CD4-positive, CD25-positive, alpha-beta regulatory T cell (primary cell): Measurements from ENCODE around the gene SERTAD4. TPM values are rescaled to one million over a fixed set of nuclear protein-coding genes. Genes with fewer than 3 reads are reported as not detected.

Experiments
- ATAC-seq, 2 donors: fragments of 150-1000 bp; cut with Tn5 transposase; one replicate each; pipeline ENCODE4 v1.10.0; 2021; ENCODE audit warnings: low read depth in 2 of 2, moderate number of reproducible peaks in 2 of 2, moderate library complexity in 1 of 2
- DNase-seq, 3 donors: peaks; one replicate each; pipeline versions ENCODE4 v3.0.0 to v3.0.0-alpha.2; 2012 to 2022; ENCODE audit warnings: mixed read lengths in 1 of 3
- H3K27ac ChIP-seq: one replicate; pipeline ENCODE4 v1.7.0; 2013; ENCODE audit warnings: mild to moderate bottlenecking, low read length; ENCODE audit not compliant: insufficient read depth, poor library complexity, severe bottlenecking
- H3K27me3 ChIP-seq: one replicate; pipeline ENCODE4 v1.7.0; 2013; ENCODE audit warnings: low read length; ENCODE audit not compliant: control insufficient read depth, insufficient read depth
- H3K36me3 ChIP-seq: one replicate; pipeline ENCODE4 v1.7.0; 2013; ENCODE audit warnings: mild to moderate bottlenecking, low read length, moderate library complexity; ENCODE audit not compliant: control insufficient read depth, insufficient read depth
- H3K4me1 ChIP-seq: 2 replicates; pipeline ENCODE4 v1.7.0; 2013; ENCODE audit warnings: mild to moderate bottlenecking, low read length; ENCODE audit not compliant: insufficient read depth, control insufficient read depth, poor library complexity, severe bottlenecking
- H3K4me3 ChIP-seq: one replicate; pipeline ENCODE4 v1.7.0; 2013; ENCODE audit warnings: low read depth, mild to moderate bottlenecking, low read length, moderate library complexity
- H3K9me3 ChIP-seq, 2 experiments: 1 replicate in 1 of 2; 2 replicates in 1 of 2; pipeline ENCODE4 v1.7.0; 2013; ENCODE audit warnings: low read length in 2 of 2, mild to moderate bottlenecking in 1 of 2, moderate library complexity in 1 of 2; ENCODE audit not compliant: control insufficient read depth in 2 of 2
- H3K27ac Mint-ChIP-seq, 3 donors: one replicate each; pipeline ENCODE4 v1.8.0; 2020 to 2022; ENCODE audit warnings: mild to moderate bottlenecking in 3 of 3, mixed read lengths in 3 of 3, moderate library complexity in 2 of 3
- H3K27me3 Mint-ChIP-seq: one replicate; pipeline ENCODE4 v1.8.0; 2022; ENCODE audit warnings: mild to moderate bottlenecking, mixed read lengths
- H3K36me3 Mint-ChIP-seq: one replicate; pipeline ENCODE4 v1.8.0; 2020; ENCODE audit warnings: mixed read lengths
- H3K4me1 Mint-ChIP-seq, 4 donors: one replicate each; pipeline ENCODE4 v1.8.0; 2020 to 2022; ENCODE audit warnings: mixed read lengths in 4 of 4, mild to moderate bottlenecking in 1 of 4
- H3K4me3 Mint-ChIP-seq, 4 donors: one replicate each; pipeline ENCODE4 v1.8.0; 2020 to 2022; ENCODE audit warnings: mild to moderate bottlenecking in 4 of 4, mixed read lengths in 4 of 4, moderate library complexity in 3 of 4
- H3K9me3 Mint-ChIP-seq, 7 donors: one replicate each; pipeline ENCODE4 v1.8.0; 2020 to 2022; ENCODE audit warnings: mixed read lengths in 7 of 7, mild to moderate bottlenecking in 3 of 7, moderate library complexity in 2 of 7
- polyA plus RNA-seq, 4 donors: library from polyadenylated mRNA; unstranded; fragments of 300-500 nt; fragmentation: Illumina TruSeq; gene quantifications; one replicate each; pipeline ENCODE4 v1.2.3, GENCODE V29; 2021
- total RNA-seq: library from RNA; stranded (reverse); gene quantifications from one replicate; pipeline ENCODE4 v1.2.3, GENCODE V29; 2022

The SERTAD4 gene
- total and polyA plus RNA-seq, 5 donors from 2014 or later: not detected

- no peak for ATAC-seq
- Mint-ChIP-seq H3K27me3 (peaks cover 64% of the 10 kb centered on the region), H3K4me1 (peaks cover 0 to 14% (median 4%) of the 10 kb centered on the region in 4 donors), H3K27ac (no peak overlapping the region), H3K4me3 (peak overlapping the region in 1 of 4 donors; percentile 33), H3K9me3 (peaks cover 0 to 1% (median 0%) of the 10 kb centered on the region in 7 donors), H3K36me3 (no peaks in the 10 kb centered on the region)
- H3K27ac ChIP-seq: no peak overlapping the region
- no peaks in the 10 kb centered on the region for H3K9me3 ChIP-seq
- H3K4me1 ChIP-seq: peaks cover 6% of the 10 kb centered on the region
- DNase-seq: no peak
- no peak overlapping the region for H3K4me3 ChIP-seq
- H3K27me3 ChIP-seq: peaks cover 38% of the 10 kb centered on the region
- no peaks in the 10 kb centered on the region for H3K36me3 ChIP-seq
Measured at GRCh38 chr1:210252621-210253051, 20.0 kb downstream of the SERTAD4 start.

GRCh38 chr1:210254298-210254697 is 21.7 kb downstream of the SERTAD4 start:
- no peaks in the 10 kb centered on the region for H3K36me3 Mint-ChIP-seq
- H3K4me1 ChIP-seq: peaks cover 6% of the 10 kb centered on the region
- ATAC-seq: no peak
- peaks cover 60% of the 10 kb centered on the region for H3K27me3 Mint-ChIP-seq
- peaks cover 0 to 1% (median 0%) of the 10 kb centered on the region in 7 donors for H3K9me3 Mint-ChIP-seq
- H3K4me3 ChIP-seq: no peak overlapping the region
- peak overlapping the region in 1 of 4 donors; percentile 59 for H3K4me3 Mint-ChIP-seq
- no peaks in the 10 kb centered on the region for H3K9me3 ChIP-seq
- H3K27ac Mint-ChIP-seq: no peak overlapping the region
- peaks cover 0 to 14% (median 4%) of the 10 kb centered on the region in 4 donors for H3K4me1 Mint-ChIP-seq
- peaks cover 35% of the 10 kb centered on the region for H3K27me3 ChIP-seq
- no peaks in the 10 kb centered on the region for H3K36me3 ChIP-seq
- no peak overlapping the region for H3K27ac ChIP-seq
- no peak for DNase-seq

GRCh38 chr1:210257698-210258529 is 25.3 kb downstream of the SERTAD4 start:
- H3K4me3 Mint-ChIP-seq: no peak overlapping the region
- DNase-seq (no peak), ATAC-seq (no peak)
- H3K27ac ChIP-seq: no peak overlapping the region
- no peaks in the 10 kb centered on the region for H3K36me3 Mint-ChIP-seq
- no peak overlapping the region for H3K27ac Mint-ChIP-seq
- H3K4me3 ChIP-seq: no peak overlapping the region
- no peaks in the 10 kb centered on the region for H3K36me3 ChIP-seq
- H3K4me1 ChIP-seq: no peaks in the 10 kb centered on the region
- H3K4me1 Mint-ChIP-seq: no peaks in the 10 kb centered on the region
- H3K27me3 ChIP-seq: peaks cover 21% of the 10 kb centered on the region
- no peaks in the 10 kb centered on the region for H3K9me3 ChIP-seq
- H3K27me3 Mint-ChIP-seq: peaks cover 33% of the 10 kb centered on the region
- peaks cover 0 to 1% (median 0%) of the 10 kb centered on the region in 7 donors for H3K9me3 Mint-ChIP-seq

GRCh38 chr1:210259561-210259960 is 27.0 kb downstream of the SERTAD4 start:
- ATAC-seq: no peak
- Mint-ChIP-seq H3K36me3 (no peaks in the 10 kb centered on the region), H3K27me3 (peaks cover 22% of the 10 kb centered on the region), H3K4me3 (no peak overlapping the region), H3K9me3 (no peaks in the 10 kb centered on the region), H3K4me1 (no peaks in the 10 kb centered on the region), H3K27ac (no peak overlapping the region)
- H3K27ac ChIP-seq: no peak overlapping the region
- no peaks in the 10 kb centered on the region for H3K36me3 ChIP-seq
- DNase-seq: no peak
- no peak overlapping the region for H3K4me3 ChIP-seq
- peaks cover 9% of the 10 kb centered on the region for H3K27me3 ChIP-seq
- H3K4me1 ChIP-seq: no peaks in the 10 kb centered on the region
- no peaks in the 10 kb centered on the region for H3K9me3 ChIP-seq

GRCh38 chr1:210260096-210260495 is 27.5 kb downstream of the SERTAD4 start:
- H3K27ac Mint-ChIP-seq: no peak overlapping the region
- Histone ChIP-seq H3K4me3 (no peak overlapping the region), H3K27me3 (peaks cover 6% of the 10 kb centered on the region), H3K27ac (no peak overlapping the region), H3K9me3 (no peaks in the 10 kb centered on the region), H3K4me1 (no peaks in the 10 kb centered on the region), H3K36me3 (no peaks in the 10 kb centered on the region)
- H3K27me3 Mint-ChIP-seq: peaks cover 19% of the 10 kb centered on the region
- no peaks in the 10 kb centered on the region for H3K36me3 Mint-ChIP-seq
- ATAC-seq (no peak), DNase-seq (no peak)
- H3K9me3 Mint-ChIP-seq: no peaks in the 10 kb centered on the region
- no peaks in the 10 kb centered on the region for H3K4me1 Mint-ChIP-seq
- no peak overlapping the region for H3K4me3 Mint-ChIP-seq

GRCh38 chr1:210262167-210262896 is 29.7 kb downstream of the SERTAD4 start:
- no peak for DNase-seq
- peaks cover 0 to 1% (median 0%) of the 10 kb centered on the region in 7 donors for H3K9me3 Mint-ChIP-seq

GRCh38 chr1:210262897-210263272 is 30.3 kb downstream of the SERTAD4 start:
- Mint-ChIP-seq H3K4me3 (no peak overlapping the region), H3K27me3 (peaks cover 6% of the 10 kb centered on the region), H3K9me3 (peaks cover 0 to 1% (median 0%) of the 10 kb centered on the region in 7 donors), H3K27ac (no peak overlapping the region), H3K36me3 (no peaks in the 10 kb centered on the region), H3K4me1 (no peaks in the 10 kb centered on the region)
- H3K27me3 ChIP-seq: no peaks in the 10 kb centered on the region
- no peak for DNase-seq
- H3K27ac ChIP-seq: no peak overlapping the region
- H3K4me3 ChIP-seq: no peak overlapping the region
- H3K4me1 ChIP-seq: no peaks in the 10 kb centered on the region
- ATAC-seq: no peak
- no peaks in the 10 kb centered on the region for H3K36me3 ChIP-seq
- no peaks in the 10 kb centered on the region for H3K9me3 ChIP-seq

More at GRCh38 chr1:210262167-210262896, 29.7 kb downstream of the SERTAD4 start:
- ATAC-seq: no peak
- Histone ChIP-seq H3K4me3 (no peak overlapping the region), H3K27ac (no peak overlapping the region), H3K9me3 (no peaks in the 10 kb centered on the region), H3K27me3 (no peaks in the 10 kb centered on the region), H3K36me3 (no peaks in the 10 kb centered on the region), H3K4me1 (no peaks in the 10 kb centered on the region)
- Mint-ChIP-seq H3K27me3 (peaks cover 8% of the 10 kb centered on the region), H3K4me3 (no peak overlapping the region), H3K4me1 (no peaks in the 10 kb centered on the region), H3K27ac (no peak overlapping the region), H3K36me3 (no peaks in the 10 kb centered on the region)
